BLaER1 (cell line): ENCODE data around the gene PEAK3.

ENCODE experiments used
- H3K27ac ChIP-seq: shearing (Covaris generic); formaldehyde crosslinking; 2 replicates; pipeline ENCODE4 v1.8.1; 2022
- H3K27me3 ChIP-seq: shearing (Covaris generic); formaldehyde crosslinking; 2 replicates; pipeline ENCODE4 v1.8.1; 2022
- H3K36me3 ChIP-seq: shearing (Covaris generic); formaldehyde crosslinking; 2 replicates; pipeline ENCODE4 v1.8.1; 2022
- H3K4me1 ChIP-seq: shearing (Covaris generic); formaldehyde crosslinking; 2 replicates; pipeline ENCODE4 v1.8.1; 2022
- H3K4me2 ChIP-seq: shearing (Covaris generic); formaldehyde crosslinking; 2 replicates; pipeline ENCODE4 v1.8.1; 2022
- H3K4me3 ChIP-seq: shearing (Covaris generic); formaldehyde crosslinking; 2 replicates; pipeline ENCODE4 v1.8.1; 2022
- H3K9ac ChIP-seq: shearing (Covaris generic); formaldehyde crosslinking; 2 replicates; pipeline ENCODE4 v1.8.1; 2022
- H3K9me3 ChIP-seq: shearing (Covaris generic); formaldehyde crosslinking; 2 replicates; pipeline ENCODE4 v1.8.1; 2022
- H4K20me1 ChIP-seq: shearing (Covaris generic); formaldehyde crosslinking; 2 replicates; pipeline ENCODE4 v1.8.1; 2022
- Cebpa-rat ChIP-seq: shearing (Covaris generic); IDR thresholded peaks from 2 replicates; pipeline ENCODE4 v1.8.1; 2022

Gene PEAK3

DNA sequence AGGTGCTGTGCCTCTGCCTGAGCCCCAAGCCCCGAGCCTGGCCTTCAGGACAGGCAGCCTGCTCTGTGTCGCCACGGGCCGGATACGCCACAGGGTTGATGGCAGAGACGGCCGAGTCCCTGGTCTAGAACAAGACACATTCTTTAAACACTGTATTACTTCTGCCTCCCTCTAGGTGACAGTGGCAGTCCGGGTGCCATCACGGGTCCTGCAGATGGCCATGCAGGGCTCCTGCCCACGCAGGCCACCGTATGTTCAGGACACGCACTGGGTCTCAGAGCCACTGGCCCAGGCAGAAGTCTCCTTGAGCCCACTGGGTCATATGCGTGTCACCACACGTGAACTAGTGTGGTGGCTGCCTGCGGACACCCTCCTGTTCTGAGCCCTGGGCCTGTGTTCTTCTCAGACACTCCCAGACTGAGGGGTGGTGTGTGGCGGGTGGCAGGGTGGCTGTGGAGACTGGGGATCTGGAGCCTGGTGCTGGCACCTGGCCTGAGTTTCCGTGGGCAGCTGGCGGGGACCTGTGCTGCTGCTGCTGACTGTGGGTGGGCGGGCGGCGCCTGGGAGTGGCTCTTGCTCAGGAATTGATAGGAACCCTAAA lies 50.3 kb downstream of the PEAK3 start:
- H3K4me2 ChIP-seq = peak overlapping the region; percentile 76
- H3K27ac ChIP-seq = peak overlapping the region; percentile 73
- peaks cover 85% of the 10 kb centered on the region for H4K20me1 ChIP-seq
- peaks cover 85% of the 10 kb centered on the region for H3K4me1 ChIP-seq
- H3K9ac ChIP-seq = peak overlapping the region; percentile 55
- no peaks in the 10 kb centered on the region for H3K9me3 ChIP-seq
- H3K4me3 ChIP-seq = no peak overlapping the region
- H3K36me3 ChIP-seq = peaks cover 74% of the 10 kb centered on the region
- TF ChIP-seq Cebpa-rat = no peak
- H3K27me3 ChIP-seq = no peaks in the 10 kb centered on the region

DNA sequence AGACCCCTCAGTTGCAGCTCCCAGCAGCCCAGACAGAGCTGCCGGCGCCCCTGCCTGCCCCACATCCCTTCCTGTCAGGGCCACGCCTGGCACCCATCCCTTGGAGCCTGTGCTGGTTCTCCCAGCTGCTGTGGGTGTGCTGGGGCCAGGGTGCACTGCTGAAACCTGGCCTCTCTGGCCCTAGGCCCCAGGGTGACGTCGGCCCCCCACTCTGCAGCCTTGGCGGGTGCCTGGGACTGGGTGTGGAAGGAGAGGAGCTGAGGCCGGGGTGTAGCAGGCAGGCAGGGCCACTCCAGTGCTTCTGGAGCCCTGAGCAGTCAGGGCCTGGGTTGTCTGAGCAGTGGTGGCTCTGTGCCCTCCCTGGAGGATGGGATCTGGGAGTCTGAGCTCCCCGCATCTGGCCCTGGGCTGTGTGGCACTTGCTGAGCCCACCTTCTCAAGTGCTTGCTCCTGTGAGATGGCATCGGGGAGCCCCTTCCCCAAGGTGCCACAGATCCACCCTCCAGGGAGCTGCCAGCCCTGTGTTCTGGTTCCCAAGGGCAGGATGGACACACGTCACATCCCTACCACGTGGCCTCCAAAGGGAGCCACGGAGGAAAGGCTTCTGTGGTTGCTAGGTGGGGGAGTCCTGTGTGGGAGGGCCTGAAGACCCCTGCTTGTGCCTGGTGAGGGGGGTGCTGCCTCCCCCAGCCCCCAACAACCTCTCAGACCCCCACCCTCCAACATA lies 51.0 kb downstream of the PEAK3 start:
- Histone ChIP-seq H3K36me3 (peaks cover 82% of the 10 kb centered on the region), H3K4me3 (no peak overlapping the region), H4K20me1 (peaks cover 92% of the 10 kb centered on the region), H3K9ac (peak overlapping the region; percentile 55), H3K9me3 (no peaks in the 10 kb centered on the region), H3K27ac (peak overlapping the region; percentile 73), H3K4me2 (peak overlapping the region; percentile 76), H3K27me3 (no peaks in the 10 kb centered on the region), H3K4me1 (peaks cover 92% of the 10 kb centered on the region)
- no peak for TF ChIP-seq Cebpa-rat

DNA sequence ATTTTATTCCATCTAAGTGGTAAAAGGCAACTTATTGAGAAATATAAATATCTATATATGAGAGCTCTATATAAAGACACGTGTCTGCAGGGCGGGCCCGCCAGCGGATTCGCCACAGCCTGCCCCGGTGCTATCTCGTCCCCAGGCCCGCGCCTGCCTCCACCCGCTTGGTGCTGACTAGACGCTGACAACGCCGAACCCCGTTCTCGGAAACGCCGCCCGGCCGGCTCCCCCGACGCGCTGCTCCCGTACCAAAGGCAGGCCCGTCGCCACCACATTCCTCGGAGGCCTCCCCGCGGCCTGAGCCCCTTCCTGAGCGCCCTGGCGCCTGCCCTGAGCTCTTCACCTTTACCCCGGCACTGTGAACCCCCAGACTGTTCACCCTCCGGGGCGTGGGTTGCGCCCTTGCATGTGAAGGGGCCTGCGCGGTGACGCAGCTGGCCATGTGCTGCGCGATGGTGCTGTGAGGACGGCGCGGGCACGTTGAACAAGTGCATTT lies 51.9 kb downstream of the PEAK3 start:
- Histone ChIP-seq H3K4me3 (no peak overlapping the region), H4K20me1 (peaks cover 95% of the 10 kb centered on the region), H3K4me2 (peak overlapping the region; percentile 76), H3K27ac (peak overlapping the region; percentile 84; the same call in 1 of the 2 replicates), H3K4me1 (peaks cover 100% of the 10 kb centered on the region), H3K9me3 (no peaks in the 10 kb centered on the region), H3K27me3 (no peaks in the 10 kb centered on the region), H3K9ac (peak overlapping the region; percentile 55; the same call in 1 of the 2 replicates), H3K36me3 (peaks cover 91% of the 10 kb centered on the region)
- TF ChIP-seq Cebpa-rat = no peak

DNA sequence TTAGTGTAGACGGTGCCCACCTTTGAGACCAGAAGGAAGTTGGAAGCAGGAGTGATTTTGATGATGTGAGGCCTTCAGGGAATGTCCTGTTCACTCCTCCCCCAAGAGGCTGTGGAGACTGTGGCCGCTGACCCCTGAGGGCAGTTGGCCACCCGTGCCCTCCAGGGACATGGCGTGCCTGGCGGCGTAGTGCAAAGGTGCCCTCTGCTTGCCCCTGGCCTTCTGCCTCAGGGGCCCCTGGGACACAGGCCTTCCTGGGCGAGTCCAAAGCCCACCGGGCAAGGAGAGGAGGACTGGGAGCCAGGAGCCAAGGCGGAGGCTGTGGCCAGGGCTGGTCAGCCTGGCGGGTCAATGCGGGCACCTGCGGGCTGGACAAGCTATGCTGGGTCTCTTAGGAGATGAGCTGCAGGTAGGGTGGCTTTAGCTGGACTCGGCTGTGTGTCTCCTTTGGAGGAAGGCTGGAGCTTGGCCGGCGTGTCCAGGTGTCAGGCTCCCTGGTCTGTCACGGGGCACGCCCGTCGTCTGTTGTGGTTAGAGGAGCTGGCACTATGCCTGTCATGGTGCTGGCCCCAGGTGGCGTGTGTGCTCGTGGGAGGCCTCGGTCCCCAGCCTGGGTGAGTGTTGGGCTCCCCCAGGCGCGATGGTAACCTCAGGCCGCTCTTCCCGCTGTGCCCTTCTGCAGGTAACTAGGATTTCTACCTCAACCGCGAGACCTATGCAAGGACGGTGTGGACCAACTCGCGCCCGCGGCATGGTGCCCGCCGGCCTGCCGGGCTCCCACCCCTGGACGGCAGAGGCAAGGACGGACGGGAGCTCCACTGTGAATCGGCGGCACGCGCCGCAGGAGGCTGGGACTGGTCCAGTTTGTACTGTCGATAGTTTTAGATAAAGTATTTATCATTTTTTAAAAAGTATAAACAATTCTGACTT lies 52.6 kb downstream of the PEAK3 start:
- Histone ChIP-seq H3K4me1 (peaks cover 100% of the 10 kb centered on the region), H3K4me2 (peak overlapping the region; percentile 93), H3K4me3 (no peak overlapping the region; the same call in 1 of the 2 replicates), H3K27me3 (no peaks in the 10 kb centered on the region), H3K27ac (peak overlapping the region; percentile 84), H4K20me1 (peaks cover 95% of the 10 kb centered on the region), H3K9ac (peak overlapping the region; percentile 65), H3K9me3 (no peaks in the 10 kb centered on the region), H3K36me3 (peaks cover 94% of the 10 kb centered on the region)
- no peak for TF ChIP-seq Cebpa-rat

DNA sequence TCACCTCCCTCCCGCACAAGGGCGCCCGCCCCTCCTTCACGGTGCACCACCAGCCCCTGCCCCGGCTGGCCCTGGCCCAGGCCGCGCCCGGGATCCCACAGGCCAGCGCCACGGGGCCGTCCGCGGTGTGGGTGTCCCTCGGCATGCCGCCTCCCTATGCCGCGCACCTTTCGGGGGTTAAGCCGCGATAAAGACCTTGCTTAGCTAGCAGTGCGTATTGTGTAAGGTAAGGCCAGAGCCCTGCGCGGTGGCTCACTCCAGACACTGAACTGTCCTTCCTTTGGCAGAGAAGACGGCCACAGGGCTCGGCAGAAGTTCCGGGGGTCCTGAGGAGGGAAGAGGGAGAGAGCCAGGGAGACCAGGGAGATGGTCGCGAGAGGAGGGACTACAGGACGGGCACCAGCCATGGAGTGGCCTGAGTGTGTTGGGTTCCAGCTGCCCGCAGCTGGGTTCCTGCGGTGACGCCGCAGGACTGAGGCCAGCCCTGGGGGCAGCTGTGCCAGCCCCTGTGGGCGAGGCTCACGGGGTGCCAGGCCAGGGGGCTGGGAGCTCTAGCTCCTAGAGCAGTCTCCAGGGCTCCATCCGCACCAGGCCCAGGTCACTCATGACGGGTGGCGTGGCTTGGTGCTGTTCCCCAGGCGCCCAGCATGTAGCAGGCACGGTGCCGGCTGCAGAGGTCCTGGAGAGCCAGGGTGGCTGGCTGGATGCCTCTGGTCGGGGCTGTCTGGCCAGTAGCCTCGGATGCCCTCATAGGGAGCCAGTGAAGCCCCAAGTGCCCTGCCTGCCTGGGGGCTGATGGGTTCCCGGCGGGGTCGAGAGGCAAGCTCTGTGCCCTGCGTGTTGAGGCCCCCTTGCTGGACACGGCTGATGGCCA lies 53.6 kb downstream of the PEAK3 start:
- H3K27me3 ChIP-seq = no peaks in the 10 kb centered on the region
- peak overlapping the region; percentile 93 for H3K4me2 ChIP-seq
- H3K9ac ChIP-seq = peak overlapping the region; percentile 65
- H4K20me1 ChIP-seq = peaks cover 94% of the 10 kb centered on the region
- peak overlapping the region; percentile 11; the same call in 1 of the 2 replicates for H3K4me3 ChIP-seq
- H3K36me3 ChIP-seq = peaks cover 85% of the 10 kb centered on the region
- no peaks in the 10 kb centered on the region for H3K9me3 ChIP-seq
- peaks cover 100% of the 10 kb centered on the region for H3K4me1 ChIP-seq
- no peak for TF ChIP-seq Cebpa-rat
- H3K27ac ChIP-seq = peak overlapping the region; percentile 84

DNA sequence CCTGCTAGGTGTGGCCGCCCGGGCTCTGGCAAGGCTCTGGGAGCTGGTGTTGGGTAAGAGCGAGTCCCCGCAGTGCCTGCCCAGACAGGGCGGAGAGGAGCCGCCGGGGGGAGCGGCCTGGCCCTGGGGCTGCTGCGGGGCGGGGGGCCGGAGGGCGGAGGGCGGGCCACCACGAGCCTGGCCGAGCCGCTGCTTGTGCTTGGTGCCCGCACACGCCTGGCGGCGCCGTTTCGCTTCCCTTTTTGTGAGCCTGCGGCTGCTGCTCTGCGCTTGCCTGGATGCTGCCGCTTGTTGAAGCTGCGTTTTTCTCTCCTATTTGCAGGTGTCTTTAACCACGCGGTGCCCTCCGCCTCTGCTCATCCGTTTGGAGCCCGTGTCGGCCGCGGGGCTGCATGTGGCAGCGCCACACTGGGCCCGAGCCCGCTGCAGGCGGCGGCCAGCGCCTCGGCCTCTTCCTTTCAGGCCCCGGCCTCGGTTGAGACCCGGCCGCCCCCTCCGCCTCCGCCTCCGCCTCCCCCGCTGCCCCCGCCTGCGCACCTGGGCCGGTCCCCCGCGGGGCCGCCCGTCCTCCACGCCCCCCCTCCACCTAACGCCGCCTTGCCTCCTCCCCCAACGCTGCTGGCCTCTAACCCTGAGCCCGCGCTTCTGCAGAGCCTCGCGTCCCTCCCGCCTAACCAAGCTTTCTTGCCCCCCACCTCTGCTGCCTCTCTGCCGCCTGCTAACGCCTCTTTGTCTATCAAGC lies 54.4 kb downstream of the PEAK3 start:
- Histone ChIP-seq H3K27me3 (no peaks in the 10 kb centered on the region), H3K4me1 (peaks cover 100% of the 10 kb centered on the region), H3K27ac (peak overlapping the region; percentile 89), H4K20me1 (peaks cover 93% of the 10 kb centered on the region), H3K9me3 (no peaks in the 10 kb centered on the region), H3K9ac (peak overlapping the region; percentile 65), H3K4me2 (peak overlapping the region; percentile 93), H3K36me3 (peaks cover 77% of the 10 kb centered on the region), H3K4me3 (peak overlapping the region; percentile 11; the same call in 1 of the 2 replicates)
- no peak for TF ChIP-seq Cebpa-rat

DNA sequence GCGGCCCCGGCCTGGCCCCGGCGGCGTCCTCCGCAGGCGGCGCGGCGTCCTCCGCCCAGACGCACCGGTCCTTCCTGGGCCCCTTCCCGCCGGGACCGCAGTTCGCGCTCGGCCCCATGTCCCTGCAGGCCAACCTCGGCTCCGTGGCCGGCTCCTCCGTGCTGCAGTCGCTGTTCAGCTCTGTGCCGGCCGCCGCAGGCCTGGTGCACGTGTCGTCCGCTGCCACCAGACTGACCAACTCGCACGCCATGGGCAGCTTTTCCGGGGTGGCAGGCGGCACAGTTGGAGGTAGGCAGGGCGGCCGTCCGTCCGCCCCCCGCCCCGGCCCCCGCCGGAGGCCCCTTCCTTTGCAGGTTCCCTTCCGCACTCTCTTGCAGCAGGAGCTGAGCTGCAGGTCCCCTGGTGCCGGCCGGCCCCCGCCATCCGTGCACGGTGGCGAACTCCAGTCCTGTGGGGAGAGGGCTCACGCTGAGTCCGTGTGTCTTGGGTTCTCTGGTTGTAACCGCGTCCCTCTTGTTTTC lies 55.1 kb downstream of the PEAK3 start:
- Histone ChIP-seq H3K36me3 (peaks cover 75% of the 10 kb centered on the region), H3K9me3 (no peaks in the 10 kb centered on the region), H3K4me2 (peak overlapping the region; percentile 93), H4K20me1 (peaks cover 93% of the 10 kb centered on the region), H3K4me1 (peaks cover 100% of the 10 kb centered on the region), H3K27me3 (no peaks in the 10 kb centered on the region), H3K9ac (no peak overlapping the region), H3K4me3 (no peak overlapping the region), H3K27ac (peak overlapping the region; percentile 89)
- TF ChIP-seq Cebpa-rat = no peak

DNA sequence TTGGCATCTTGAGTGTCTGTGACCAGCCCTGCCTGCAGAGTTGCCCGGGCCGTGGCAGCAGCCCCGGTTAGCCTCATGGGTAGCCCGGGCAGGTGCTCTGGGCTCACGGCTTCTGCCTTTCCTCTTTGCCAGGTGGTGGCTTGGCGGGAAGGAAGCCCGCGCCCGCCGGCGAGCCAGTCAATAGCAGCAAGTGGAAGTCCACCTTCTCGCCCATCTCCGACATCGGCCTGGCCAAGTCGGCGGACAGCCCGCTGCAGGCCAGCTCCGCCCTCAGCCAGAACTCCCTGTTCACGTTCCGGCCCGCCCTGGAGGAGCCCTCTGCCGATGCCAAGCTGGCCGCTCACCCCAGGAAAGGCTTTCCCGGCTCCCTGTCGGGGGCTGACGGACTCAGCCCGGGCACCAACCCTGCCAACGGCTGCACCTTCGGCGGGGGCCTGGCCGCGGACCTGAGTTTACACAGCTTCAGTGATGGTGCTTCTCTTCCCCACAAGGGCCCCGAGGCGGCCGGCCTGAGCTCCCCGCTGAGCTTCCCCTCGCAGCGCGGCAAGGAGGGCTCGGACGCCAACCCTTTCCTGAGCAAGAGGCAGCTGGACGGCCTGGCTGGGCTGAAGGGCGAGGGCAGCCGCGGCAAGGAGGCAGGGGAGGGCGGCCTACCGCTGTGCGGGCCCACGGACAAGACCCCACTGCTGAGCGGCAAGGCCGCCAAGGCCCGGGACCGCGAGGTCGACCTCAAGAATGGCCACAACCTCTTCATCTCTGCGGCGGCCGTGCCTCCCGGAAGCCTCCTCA lies 55.7 kb downstream of the PEAK3 start:
- Histone ChIP-seq H3K4me2 (peak overlapping the region; percentile 93), H3K27me3 (no peaks in the 10 kb centered on the region), H3K27ac (peak overlapping the region; percentile 89), H3K9ac (no peak overlapping the region), H3K4me3 (no peak overlapping the region), H3K9me3 (no peaks in the 10 kb centered on the region), H4K20me1 (peaks cover 93% of the 10 kb centered on the region), H3K36me3 (peaks cover 69% of the 10 kb centered on the region), H3K4me1 (peaks cover 100% of the 10 kb centered on the region)
- no peak for TF ChIP-seq Cebpa-rat
